ENCODE measurements around the gene POLR3H. TPM values are rescaled to one million over a fixed set of nuclear protein-coding genes. Genes with fewer than 3 reads are reported as not detected.
A peak's percentile ranks its signal among the peaks of the same experiment; 100 is the strongest.

The POLR3H gene
- polyA plus RNA-seq, 1 experiment: 36.3 TPM

- TF ChIP-seq CTCF (IDR thresholded peaks at IDR 0.05; ENCODE audit: low read depth, low read length): no peak
- ChIA-PET CTCF (interaction anchor here (0.6 to 1.9 kb wide), 3 partner anchors 9 to 46 kb away, joined by 3 to 5 read pairs (median 3); no protein-coding TSS in a partner anchor), POLR2A (interaction anchor here (0.6 kb wide), 1 partner anchor 12 kb away, joined by 6 read pairs; no protein-coding TSS in a partner anchor)
- DNase-seq (ENCODE audit: low read depth, low spot score): no peak
- Histone ChIP-seq H3K27me3 (ENCODE audit: control insufficient read depth, insufficient read depth, low read length) (no peaks in the 10 kb centered on the region), H3K4me3 (ENCODE audit: low read depth, low read length) (no peak overlapping the region), H3K27ac (ENCODE audit: low read depth, low read length) (no peak overlapping the region), H3K9me3 (ENCODE audit: control insufficient read depth, insufficient read depth, low read length) (no peaks in the 10 kb centered on the region)
Observed at GRCh38 chr22:41551877-41552582, 7.8 kb upstream of the POLR3H start.

- ChIA-PET POLR2A (interaction anchor here (0.7 kb wide), 2 partner anchors 55 to 95 kb away, joined by 5 to 7 read pairs; no protein-coding TSS in a partner anchor), CTCF (interaction anchor here (0.7 to 1.9 kb wide), 3 partner anchors 8 to 148 kb away, joined by 3 to 14 read pairs (median 5); no protein-coding TSS in a partner anchor)
- Histone ChIP-seq H3K27ac (ENCODE audit: low read depth, low read length) (no peak overlapping the region), H3K27me3 (ENCODE audit: control insufficient read depth, insufficient read depth, low read length) (no peaks in the 10 kb centered on the region), H3K9me3 (ENCODE audit: control insufficient read depth, insufficient read depth, low read length) (no peaks in the 10 kb centered on the region), H3K4me3 (ENCODE audit: low read depth, low read length) (no peak overlapping the region)
- no peak for TF ChIP-seq CTCF (IDR thresholded peaks at IDR 0.05; ENCODE audit: low read depth, low read length)
- DNase-seq (ENCODE audit: low read depth, low spot score): no peak
Observed at GRCh38 chr22:41550952-41551491, 6.8 kb upstream of the POLR3H start.

- ChIA-PET CTCF (interaction anchor here (1.2 to 1.6 kb wide), 2 partner anchors 22 to 48 kb away, joined by 5 read pairs; no protein-coding TSS in a partner anchor), POLR2A (no interaction called here)
- no peak overlapping the region for H3K27ac ChIP-seq (ENCODE audit: low read depth, low read length)
- no peak for DNase-seq (ENCODE audit: low read depth, low spot score)
- no peak overlapping the region for H3K4me3 ChIP-seq (ENCODE audit: low read depth, low read length)
- H3K9me3 ChIP-seq (ENCODE audit: control insufficient read depth, insufficient read depth, low read length): no peaks in the 10 kb centered on the region; the same call in 1 of the 2 replicates
- TF ChIP-seq CTCF (IDR thresholded peaks at IDR 0.05; ENCODE audit: low read depth, low read length): no peak
- no peaks in the 10 kb centered on the region for H3K27me3 ChIP-seq (ENCODE audit: control insufficient read depth, insufficient read depth, low read length)
Observed at GRCh38 chr22:41548830-41549211, 4.6 kb upstream of the POLR3H start.

GRCh38 chr22:41544671-41545476 lies 604 bp upstream of the POLR3H start:
- CTCF ChIA-PET: interaction anchor here (1.2 to 1.8 kb wide), 3 partner anchors 13 to 142 kb away, joined by 4 to 25 read pairs (median 7); no protein-coding TSS in a partner anchor
- no peak for TF ChIP-seq CTCF (IDR thresholded peaks at IDR 0.05; ENCODE audit: low read depth, low read length)
- no peak for DNase-seq (ENCODE audit: low read depth, low spot score)
- Histone ChIP-seq H3K4me3 (ENCODE audit: low read depth, low read length) (peak overlapping the region; percentile 43), H3K27me3 (ENCODE audit: control insufficient read depth, insufficient read depth, low read length) (no peaks in the 10 kb centered on the region), H3K9me3 (ENCODE audit: control insufficient read depth, insufficient read depth, low read length) (no peaks in the 10 kb centered on the region; the same call in 1 of the 2 replicates), H3K27ac (ENCODE audit: low read depth, low read length) (no peak overlapping the region)
- POLR2A ChIA-PET: interaction anchor here (1.2 kb wide), 1 partner anchor 13 kb away, joined by 5 read pairs; no protein-coding TSS in a partner anchor

Measured in AG04450 (cell line).